Right ventricle myocardium inferior (tissue), 1 donor: ENCODE measurements around the gene THADA. TPM values are rescaled to one million over a fixed set of nuclear protein-coding genes. Genes with fewer than 3 reads are reported as not detected.
"Not testable (repeated sequence)": the region's sequence is repeated elsewhere in the genome, so short reads cannot be mapped to it uniquely, and the experiment has no call there.

Experiments used
- ATAC-seq: fragments of 200-7000 bp; cut with Tn5 transposase; one replicate; pipeline ENCODE4 v1.9.1; 2020; ENCODE audit warnings: mild to moderate bottlenecking, moderate library complexity
- DNase-seq: peaks from one replicate; pipeline ENCODE4 v3.0.0; 2021; ENCODE audit errors: missing footprints
- intact Hi-C: fragments of 100-400 bp; cut with DNase I; formaldehyde crosslinking; loops from one replicate; pipeline ENCODE4 v1.11.0; 2022
- total RNA-seq: library from RNA; stranded (reverse); fragmentation: NEBNext Ultra II Directional; extraction: Animal tissue kit (Norgen Biotek cat#: 25700); gene quantifications from one replicate; pipeline ENCODE4 v1.2.1, GENCODE V29; 2021
- donor health status: DM: no; HTN: yes; CAD: no; lungs with severe emphysema.

The THADA gene
- total RNA-seq, 1 donor from 2014 or later = 10.5 TPM

DNA sequence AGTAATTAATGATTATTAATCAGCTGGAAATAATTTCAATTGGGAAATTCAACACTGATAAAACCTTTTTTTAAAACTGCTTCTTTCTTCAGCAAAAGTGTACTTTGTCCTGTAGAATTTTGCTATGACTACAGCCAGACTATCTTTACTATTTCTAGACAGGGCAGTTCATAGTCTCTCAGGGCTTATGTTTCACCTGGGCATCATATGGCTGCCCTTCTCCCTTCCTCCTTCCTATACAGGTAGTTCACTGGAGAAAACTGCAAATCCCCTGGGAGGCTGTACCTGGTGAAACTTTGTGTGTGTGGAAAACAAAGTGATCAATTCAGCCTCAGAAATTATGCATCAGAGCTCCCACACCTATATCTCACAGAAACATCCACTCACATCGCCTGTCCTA lies 38.6 kb downstream of the THADA start:
- no peak for ATAC-seq
- intact Hi-C loops = no loop called here
- no peak for DNase-seq

- intact Hi-C loops = no loop called here
- ATAC-seq (no peak), DNase-seq (no peak)
These were observed 39.6 kb downstream of the THADA start for GRCh38 chr2:43556256-43556655.

DNA sequence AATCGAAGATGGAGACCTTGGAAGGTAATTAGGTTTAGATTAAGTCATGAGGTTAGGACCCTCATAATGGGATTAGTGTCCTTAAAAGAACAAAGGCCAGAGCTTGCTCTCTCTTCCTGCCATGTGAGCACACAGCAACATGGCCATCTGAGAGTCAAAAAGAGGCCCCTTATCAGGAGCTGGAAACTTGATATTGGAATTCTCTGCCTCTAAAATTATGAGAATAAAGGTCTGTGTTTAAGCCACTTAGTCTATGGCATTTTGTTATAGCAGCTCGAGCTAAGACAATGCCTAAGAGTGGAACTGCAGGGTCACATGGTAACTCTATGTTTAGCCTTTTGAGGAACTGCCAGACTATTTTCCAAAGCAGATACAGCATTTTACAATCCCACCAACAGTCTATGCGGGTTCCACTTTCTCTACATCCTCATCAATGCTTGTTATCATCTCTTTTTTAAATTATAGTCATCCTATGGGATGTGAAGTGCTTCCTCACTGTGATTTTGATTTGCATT lies 42.4 kb downstream of the THADA start:
- intact Hi-C loops = no loop called here
- ATAC-seq (peak; percentile 44), DNase-seq (no peak)

GRCh38 chr2:43551990-43552389 lies 43.8 kb downstream of the THADA start:
- DNase-seq (no peak), ATAC-seq (no peak)
- intact Hi-C loops = no loop called here

GRCh38 chr2:43548381-43548780 lies 47.5 kb downstream of the THADA start:
- DNase-seq, intact Hi-C loops, ATAC-seq: not testable (repeated sequence)

- intact Hi-C loops = loop anchor here (5.0 kb wide), 3 partner anchors 55 to 715 kb away; no protein-coding TSS in a partner anchor
- no peak for DNase-seq
- no peak for ATAC-seq
These were observed 53.4 kb downstream of the THADA start for GRCh38 chr2:43542285-43542933.

DNA sequence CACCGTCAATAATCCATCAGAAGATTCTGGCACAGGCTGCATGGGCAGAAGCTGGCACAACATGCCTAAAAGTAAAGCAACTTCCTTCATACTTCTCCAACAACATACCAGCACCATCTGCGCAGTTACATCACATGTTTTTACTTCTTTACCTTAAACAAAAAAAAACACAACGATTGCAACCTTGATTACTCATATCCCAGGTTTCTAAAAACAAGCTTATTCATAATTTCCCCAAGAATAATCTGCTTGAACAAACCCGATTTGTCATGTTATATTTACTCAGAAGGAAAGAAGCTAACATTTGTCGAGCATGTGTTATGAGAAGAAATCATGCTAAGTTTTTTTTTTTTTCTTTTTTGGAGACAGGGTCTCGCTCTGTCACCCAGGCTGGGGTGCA lies 54.7 kb downstream of the THADA start:
- intact Hi-C loops = loop anchor here (5.0 kb wide), 3 partner anchors 54 to 714 kb away; no protein-coding TSS in a partner anchor
- ATAC-seq = no peak
- no peak for DNase-seq

GRCh38 chr2:43540021-43540779 lies 55.6 kb downstream of the THADA start:
- peak; percentile 72 for DNase-seq
- ATAC-seq = peak; percentile 98
- intact Hi-C loops = loop anchor here (5.0 kb wide), 3 partner anchors 53 to 713 kb away; no protein-coding TSS in a partner anchor

DNA sequence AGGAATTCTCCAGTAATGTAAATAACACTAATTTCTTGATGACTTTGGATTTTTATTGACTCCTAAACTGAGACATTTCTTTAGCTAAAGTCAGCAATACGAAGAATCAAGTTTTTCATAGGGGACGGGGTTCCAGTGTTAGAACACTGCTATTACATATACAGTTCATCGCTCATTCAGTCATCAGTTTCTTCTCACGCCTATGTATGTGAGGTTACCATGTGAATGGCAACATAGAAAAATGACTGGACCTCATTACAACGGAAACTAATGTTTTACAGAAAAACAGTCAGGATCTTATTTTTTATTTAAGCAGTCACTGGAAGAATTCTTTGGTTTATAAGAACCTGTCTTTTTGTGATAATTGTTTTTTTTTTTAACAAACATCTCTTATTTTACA lies 56.4 kb downstream of the THADA start:
- no peak for DNase-seq
- intact Hi-C loops = no loop called here
- no peak for ATAC-seq

GRCh38 chr2:43538034-43538670 lies 57.7 kb downstream of the THADA start:
- intact Hi-C loops = no loop called here
- no peak for ATAC-seq

DNA sequence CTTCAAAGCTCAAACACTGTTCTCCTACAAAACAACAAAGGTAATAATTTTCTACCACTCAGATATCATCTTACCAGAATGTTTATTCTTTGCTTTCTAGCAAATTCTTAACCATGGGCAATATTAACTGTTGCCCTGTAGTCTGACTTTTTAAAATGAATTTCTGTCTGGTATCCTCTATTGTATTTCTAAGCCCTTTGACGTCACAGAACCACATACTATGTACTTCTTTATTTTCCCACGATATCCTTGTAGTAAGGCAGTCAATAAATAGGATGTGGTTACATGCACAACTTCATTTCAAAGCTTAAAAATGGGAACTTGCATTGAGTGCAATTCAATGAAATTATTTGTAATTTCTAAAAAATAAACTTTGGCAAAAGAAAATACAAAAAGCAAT lies 58.7 kb downstream of the THADA start:
- intact Hi-C loops = no loop called here
- ATAC-seq (no peak), DNase-seq (no peak)

More at GRCh38 chr2:43538034-43538670, 57.7 kb downstream of the THADA start:
- DNase-seq = no peak

- intact Hi-C loops = no loop called here
- DNase-seq = no peak
- no peak for ATAC-seq
These were observed 61.3 kb downstream of the THADA start for GRCh38 chr2:43534569-43534968.

DNA sequence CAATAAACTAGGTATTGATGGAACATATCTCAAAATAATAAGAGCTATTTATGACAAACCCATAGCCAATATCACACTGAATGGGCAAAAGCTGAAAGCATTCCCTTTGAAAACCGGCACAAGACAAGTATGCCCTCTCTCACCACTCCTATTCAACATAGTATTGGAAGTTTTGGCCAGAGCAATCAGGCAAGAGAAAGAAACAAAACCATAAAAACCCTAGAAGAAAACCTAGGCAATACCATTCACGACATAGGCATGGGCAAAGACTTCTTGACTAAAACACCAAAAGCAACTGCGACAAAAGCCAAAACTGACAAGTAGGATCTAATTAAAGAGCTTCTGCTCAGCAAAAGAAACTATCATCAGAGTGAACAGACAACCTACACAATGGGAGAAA lies 63.3 kb downstream of the THADA start:
- not testable (repeated sequence) for DNase-seq, ATAC-seq

GRCh38 chr2:43531251-43531650 lies 64.6 kb downstream of the THADA start:
- intact Hi-C loops = no loop called here
- DNase-seq (no peak), ATAC-seq (no peak)

More for the DNA sequence above, 63.3 kb downstream of the THADA start:
- intact Hi-C loops = not testable (repeated sequence)

GRCh38 chr2:43526994-43527393 lies 68.8 kb downstream of the THADA start:
- intact Hi-C loops = no loop called here
- ATAC-seq = no peak

DNA sequence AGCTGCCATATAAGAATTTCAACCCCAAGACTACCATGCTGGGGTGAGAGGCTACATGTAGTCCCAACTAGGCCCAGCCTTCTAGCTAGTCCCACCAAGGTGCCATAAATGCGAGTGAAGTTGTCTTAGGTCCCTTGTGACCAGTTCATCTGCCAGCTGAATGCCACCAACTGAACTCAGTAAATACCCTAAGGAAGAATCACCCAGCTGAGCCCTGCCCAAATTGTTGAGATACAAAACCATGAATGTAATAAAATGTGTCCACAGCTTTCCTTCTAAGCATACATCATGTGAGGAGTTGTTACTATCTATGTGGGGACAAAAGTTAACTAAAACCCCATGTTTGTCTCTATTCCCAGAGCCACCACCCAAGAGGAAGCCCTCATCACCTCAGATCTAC lies 70.3 kb downstream of the THADA start:
- DNase-seq = no peak
- ATAC-seq = no peak
- intact Hi-C loops = no loop called here

More at GRCh38 chr2:43526994-43527393, 68.8 kb downstream of the THADA start:
- no peak for DNase-seq

DNA sequence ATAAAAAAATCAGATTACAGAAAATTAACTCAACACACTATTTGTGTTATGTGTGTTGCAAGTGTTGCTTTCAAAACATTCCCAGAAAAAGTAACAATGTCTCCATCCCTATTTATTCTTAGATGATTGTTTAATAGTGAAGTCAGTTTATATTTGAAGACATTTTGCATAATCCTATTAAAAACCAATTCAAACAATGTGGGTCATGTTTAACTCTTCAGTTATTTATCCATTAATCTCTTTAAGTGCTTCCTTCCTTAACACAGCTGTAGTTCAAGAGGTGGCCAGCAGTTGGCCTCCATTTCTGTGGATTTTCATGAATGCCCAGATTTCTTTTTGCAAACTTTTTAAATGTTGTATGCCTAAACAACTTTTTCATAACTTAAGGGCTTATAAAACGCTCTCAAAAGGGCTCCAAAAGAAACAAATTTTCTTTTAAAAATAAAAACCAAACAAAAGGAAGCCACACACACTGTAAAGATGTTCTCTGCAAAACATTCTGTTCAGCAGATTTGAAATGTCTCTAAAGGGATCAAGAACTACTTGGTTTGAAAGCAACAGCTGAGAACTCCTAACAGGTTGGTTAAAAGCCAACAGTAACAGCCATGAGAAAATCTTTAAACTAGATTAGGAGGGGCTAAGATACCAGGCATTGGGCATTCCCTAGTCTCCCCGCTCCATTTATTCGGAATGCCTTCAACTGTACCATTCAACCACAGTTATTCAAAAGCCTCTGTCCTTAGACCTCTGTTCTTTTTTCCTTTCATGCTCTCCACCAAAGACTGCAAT lies 71.5 kb downstream of the THADA start:
- DNase-seq (no peak), ATAC-seq (no peak)
- intact Hi-C loops = no loop called here

GRCh38 chr2:43522177-43522576 lies 73.7 kb downstream of the THADA start:
- intact Hi-C loops = no loop called here
- ATAC-seq = no peak
- DNase-seq = no peak

- intact Hi-C loops = no loop called here
- DNase-seq (no peak), ATAC-seq (no peak)
These were observed 74.3 kb downstream of the THADA start for GRCh38 chr2:43521568-43521967.
